HG03442 (cell line): ENCODE data around the gene PRDM8.

Experiments used
- ATAC-seq: cut with Tn5 transposase; IDR thresholded peaks from one replicate; pipeline ENCODE4 v1.9.1; 2021; ENCODE audit warnings: mild to moderate bottlenecking, moderate library complexity; ENCODE audit not compliant: unreplicated experiment

Gene PRDM8

DNA sequence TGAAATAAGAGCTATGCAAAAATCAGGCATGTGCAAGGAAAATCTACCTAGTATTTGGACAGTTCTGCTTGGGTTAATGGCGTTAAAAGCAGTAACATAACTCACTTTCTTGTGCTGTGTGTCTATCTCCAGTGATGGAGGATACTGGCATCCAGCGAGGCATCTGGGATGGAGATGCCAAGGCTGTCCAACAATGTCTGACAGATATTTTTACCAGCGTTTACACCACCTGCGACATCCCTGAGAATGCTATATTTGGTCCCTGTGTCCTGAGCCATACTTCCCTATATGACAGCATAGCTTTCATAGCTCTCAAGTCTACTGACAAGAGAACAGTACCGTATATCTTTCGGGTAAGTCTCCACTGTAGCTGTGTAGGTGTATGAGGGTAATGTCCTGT, 2.6 kb downstream of the PRDM8 start:
- ATAC-seq: no peak

DNA sequence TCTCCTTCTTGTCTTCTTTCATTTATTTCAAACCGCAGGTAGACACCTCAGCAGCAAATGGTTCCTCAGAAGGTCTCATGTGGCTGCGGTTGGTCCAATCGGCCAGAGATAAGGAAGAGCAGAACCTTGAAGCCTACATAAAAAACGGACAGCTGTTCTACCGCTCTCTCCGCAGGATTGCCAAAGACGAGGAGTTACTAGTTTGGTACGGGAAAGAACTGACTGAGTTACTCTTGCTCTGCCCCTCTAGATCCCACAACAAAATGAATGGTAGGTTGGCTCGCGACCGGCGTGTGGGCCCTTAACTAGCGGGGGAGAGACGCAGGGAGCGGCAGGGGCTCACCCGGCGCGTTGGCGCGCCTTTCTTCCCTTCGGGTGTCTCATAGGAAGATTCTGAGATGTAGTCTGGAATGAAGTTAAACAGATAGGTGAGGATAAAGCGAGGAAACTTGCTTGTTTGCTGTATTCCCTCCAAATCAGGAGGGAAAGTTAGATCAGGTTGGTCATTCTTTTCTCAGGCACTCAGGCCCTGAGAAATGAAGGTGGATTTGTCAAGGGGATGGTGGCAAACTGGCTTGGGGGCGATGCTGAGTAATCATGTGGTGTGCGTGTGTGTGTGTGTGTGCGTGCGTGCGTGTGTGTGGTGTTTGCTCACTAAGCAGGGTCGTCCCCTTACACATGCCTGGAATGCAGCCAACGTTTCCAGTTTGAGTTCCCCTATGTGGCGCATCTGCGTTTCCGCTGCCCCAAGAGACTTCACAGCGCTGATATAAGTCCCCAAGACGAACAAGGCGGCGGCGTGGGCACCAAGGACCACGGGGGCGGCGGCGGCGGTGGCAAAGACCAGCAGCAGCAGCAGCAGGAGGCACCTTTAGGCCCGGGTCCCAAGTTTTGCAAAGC, 4.2 kb downstream of the PRDM8 start:
- peak; percentile 19 for ATAC-seq

DNA sequence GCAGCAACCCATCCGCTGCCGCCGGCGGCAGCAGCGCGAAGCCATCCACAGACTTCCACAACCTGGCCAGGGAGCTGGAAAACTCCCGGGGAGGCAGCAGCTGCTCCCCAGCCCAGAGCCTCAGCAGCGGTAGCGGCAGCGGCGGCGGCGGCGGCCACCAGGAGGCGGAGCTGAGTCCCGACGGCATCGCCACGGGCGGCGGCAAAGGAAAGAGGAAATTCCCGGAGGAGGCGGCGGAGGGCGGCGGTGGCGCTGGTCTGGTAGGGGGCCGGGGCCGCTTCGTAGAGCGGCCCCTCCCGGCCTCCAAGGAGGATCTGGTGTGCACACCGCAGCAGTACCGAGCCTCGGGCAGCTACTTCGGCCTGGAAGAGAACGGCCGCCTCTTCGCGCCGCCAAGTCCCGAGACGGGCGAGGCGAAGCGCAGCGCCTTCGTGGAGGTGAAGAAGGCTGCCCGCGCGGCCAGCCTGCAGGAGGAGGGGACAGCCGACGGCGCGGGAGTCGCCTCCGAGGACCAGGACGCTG, 4.9 kb downstream of the PRDM8 start:
- peak; percentile 74 for ATAC-seq

DNA sequence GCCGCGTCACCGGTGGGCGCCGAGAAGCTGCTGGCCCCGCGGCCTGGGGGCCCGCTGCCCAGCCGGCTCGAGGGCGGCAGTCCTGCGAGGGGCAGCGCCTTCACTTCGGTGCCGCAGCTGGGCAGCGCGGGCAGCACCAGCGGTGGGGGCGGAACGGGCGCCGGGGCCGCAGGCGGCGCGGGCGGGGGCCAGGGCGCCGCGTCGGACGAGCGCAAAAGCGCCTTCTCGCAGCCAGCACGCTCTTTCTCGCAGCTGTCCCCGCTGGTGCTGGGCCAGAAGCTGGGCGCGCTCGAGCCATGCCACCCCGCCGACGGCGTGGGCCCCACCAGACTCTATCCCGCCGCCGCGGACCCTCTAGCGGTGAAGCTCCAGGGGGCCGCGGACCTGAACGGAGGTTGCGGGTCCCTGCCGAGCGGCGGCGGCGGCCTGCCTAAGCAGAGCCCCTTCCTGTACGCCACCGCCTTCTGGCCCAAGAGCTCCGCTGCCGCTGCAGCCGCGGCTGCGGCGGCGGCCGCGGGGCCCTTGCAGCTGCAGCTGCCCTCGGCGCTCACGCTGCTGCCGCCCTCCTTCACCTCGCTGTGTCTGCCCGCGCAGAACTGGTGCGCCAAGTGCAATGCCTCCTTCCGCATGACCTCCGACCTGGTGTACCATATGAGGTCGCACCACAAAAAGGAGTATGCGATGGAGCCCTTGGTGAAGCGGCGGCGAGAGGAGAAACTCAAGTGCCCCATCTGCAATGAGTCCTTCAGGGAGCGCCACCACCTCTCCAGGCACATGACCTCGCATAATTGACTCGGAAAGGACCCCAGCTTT, 5.6 kb downstream of the PRDM8 start:
- peak; percentile 34 for ATAC-seq

DNA sequence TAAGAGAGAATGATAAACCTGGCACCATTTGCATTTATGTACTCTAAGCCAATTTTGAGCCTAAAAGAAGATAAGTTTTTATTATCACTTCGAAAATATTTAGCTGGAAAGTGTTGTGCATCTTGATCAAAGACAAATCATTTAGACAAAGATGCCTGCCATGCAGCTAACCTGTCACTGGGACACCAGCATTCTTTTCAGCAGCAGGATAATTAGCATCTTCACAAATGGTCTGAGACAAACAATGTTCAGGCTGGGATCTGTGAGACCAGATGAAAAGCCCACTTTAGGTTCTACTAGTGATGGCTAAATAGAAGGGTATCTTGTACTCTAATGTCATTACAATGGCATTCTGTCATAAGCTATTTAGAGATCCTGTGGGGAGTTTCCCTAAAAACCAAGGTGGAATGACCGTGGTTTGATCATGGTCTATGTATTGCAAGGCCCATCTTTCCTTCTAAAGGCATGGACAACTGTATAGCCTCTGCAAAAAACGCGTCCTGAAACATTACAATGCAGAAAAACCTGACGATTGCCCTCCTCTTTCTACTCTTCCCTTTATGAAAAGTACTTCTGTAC, 7.2 kb downstream of the PRDM8 start:
- ATAC-seq: no peak

DNA sequence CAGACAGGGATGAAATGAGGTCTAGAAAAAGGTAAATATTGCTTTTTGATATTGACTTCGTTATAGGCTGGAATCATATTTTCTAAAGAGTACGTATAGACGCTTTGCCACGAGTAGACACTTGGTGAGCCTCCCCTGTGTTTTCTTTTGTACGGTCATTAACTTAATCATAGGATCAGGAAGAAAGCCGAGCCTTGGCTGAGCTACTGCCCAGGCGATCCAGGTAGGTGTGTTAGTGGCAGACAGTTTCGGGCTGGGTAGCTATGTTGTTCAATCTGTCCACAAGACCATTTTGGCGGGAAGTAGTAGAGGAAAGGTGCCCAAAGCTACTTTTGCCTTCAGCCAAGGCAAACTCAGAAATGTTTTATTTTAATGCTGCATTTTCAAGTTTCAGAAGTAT, 8.8 kb downstream of the PRDM8 start:
- no peak for ATAC-seq

DNA sequence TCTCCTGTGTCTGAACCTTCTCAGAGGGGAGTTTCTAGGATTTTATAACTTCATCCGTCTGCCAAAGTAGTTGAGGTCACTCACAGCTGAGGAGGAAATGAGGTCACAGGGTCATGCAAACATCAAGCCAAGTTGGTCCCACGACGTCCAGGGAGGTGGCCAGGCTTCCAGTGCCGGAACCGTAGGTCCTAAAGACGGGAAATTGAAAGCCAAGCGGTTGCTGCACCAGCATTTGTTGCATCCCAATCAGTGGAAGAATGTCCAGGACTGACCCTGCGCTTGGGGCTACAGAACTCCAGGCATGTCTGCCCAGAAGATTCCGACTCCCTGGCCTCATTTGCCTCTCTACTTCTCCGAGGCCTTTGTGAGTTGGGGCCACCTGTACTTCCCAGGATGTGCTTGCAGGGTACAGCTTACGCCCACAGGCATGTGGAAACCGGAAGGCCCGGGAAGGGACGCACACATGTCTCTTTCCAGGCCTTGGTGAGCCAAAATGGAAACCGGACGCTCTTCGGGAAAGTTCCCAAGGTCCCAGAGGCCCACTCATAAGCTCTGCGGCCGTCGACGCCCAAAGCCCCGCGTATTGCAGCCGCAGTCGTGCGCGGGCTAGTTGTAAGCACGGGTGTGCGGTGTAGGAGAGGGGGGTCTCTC, 9.3 kb downstream of the PRDM8 start:
- no peak for ATAC-seq

DNA sequence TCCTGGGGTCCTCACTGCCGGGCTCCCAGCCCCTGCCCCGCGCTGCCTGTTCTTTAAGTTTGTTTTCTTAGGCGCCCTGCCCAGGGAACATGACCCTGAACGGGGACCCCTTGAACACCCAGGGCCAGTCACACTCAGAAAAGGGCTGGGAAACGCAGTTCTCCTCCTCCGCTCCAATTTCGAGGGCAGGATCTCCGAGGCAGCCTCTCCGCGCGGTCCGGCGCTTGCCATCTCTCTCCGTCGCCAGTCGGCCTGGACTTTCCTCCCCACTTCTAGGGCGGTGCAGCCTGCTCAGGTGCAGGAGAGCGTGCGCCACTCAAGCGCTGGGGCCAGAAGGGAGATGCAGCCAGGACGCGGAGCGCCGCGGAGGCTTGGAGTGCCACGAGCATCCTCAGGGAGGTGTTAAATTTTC, 9.9 kb downstream of the PRDM8 start:
- ATAC-seq: no peak

DNA sequence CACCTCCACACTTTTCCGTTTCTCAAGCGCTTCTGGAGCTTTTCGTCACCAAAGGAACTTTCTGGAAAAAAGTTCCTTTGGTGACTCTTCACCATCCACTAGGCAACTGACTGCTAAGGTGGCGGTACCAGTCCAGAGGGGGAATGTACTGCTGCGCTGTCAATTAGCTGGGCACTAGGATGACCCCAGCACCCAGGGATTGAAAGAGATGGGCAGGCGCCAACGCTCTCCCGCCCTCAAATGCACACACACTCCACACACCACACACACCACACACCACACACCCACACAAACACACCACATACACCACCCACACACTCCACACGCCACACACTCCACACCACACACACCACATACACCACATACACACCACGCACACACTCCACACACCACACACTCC, 10.4 kb downstream of the PRDM8 start:
- no peak for ATAC-seq

DNA sequence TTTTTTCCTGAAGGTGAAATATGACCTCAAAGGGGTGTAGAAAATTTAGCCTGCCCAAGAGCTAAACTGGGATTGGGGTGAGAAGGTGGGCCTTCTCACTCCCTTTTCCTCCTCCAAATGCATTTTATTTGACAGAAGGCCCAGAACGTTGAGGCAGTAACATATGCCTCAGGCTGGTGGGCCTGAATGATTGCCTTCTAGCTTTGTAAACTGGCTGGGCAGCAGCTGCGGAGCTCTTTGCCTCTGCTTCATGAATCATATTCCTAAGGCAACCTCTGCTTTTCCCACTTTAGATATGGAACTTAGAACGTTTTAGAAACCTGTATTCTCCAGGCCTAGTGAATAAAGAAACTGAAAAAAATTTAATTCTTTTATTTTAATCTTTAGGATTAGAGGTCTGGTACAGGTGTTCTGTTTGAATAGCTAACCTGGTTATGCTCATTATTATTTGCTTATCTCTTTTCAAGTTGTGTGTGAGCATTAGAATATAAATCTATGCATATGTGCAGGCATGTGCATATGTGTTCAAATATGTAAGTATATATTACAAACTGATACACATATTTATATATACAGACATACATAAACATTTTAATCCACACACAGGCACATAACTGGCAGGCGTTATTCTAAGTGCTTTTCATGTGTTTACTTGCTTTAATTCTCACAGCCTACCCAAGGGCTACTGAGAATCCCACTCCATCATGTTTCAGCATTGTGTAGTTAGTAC, 11.5 kb downstream of the PRDM8 start:
- no peak for ATAC-seq

DNA sequence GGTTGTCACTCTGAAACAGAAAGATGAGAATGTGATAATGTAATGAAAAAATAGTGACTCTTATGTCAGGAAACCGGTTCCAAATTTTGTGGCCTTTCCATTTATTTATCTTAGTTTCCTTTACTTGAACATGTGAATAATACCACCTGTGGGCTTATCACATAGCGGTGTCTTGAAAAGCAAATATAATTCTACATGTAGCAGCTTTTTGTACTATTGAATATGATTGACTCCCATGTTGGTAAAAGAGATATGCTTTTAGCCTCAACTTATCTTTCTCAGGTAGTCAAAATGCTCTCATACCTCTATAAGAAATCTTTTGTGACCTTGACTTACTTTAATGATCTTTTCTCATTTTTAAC, 12.0 kb downstream of the PRDM8 start:
- no peak for ATAC-seq

DNA sequence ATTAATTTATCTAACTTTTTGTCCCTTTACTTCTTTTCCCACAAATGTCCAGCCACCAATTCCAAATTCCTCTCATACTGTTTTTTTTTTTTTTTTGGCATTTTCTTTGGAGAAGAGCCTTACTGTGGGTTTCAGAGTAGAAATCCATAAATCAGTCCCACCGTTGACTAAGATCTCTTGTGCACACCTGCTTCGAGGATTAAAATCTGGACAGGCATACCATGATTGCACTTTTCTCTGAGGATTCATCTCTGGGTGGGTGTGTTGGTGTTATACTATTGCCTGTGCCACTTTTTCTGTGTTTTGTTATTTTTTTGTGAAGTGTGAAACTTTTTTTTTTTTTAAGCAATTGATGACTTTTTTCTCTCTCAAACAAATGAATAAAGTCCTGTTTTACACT, 13.2 kb downstream of the PRDM8 start:
- no peak for ATAC-seq

DNA sequence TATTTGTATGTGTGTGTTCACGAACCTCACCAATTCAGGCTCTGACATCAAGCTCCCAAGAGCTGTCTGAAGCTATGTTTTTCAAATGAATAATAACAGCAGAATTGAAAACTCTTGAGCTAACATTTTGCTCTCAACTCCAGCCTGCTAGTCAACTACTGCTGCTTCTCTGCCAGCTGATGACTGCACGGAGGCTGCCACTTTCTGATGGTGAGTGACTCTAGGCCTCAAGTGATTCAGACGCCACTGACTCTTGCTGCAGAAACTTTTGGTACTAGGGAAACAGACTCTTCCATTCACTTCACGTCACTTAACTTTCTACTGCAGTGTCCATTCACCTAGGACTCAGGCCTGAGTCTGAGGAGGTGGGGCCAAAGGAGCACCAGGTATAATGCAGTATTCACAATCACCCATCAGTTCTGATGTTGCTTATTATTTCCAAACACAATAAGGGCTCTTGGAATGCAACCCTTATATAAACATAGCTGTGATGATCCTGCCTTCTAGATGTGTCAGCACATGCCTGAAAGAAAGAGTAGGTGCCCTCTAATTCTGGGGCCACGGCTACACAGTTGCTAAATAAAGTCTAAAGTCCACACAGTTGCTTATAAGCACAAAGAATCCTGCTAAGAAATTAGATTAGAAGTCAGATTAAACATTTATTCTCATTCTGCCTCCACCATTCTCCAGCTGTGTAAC, 16.0 kb downstream of the PRDM8 start:
- ATAC-seq: no peak

DNA sequence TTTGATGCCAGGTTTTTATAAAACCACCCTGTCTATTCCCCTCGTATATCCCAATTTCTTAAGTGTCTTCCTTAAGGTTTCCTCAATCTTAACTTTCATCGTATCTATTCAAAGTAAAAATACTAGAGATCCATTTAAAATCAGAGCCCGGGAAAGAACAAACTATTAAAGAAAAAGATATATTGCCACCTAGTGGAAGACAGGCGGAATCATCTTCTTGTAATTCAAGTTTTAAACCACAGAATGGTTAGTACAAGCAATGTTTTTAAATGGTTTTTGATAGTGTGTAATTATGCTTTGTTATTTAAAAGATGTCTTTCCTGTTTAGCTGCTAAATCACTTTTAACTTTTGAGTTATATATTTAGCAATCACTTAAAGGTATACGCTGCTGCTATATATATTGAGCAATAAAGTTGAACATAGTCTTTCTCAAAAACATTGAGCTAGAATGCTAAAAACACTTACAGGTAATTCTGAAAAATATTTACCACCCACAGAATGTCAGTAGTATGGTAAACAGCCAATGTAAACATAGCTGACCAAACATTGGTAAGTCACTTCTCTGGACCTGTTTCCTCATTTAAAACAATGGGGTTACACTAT, 18.2 kb downstream of the PRDM8 start:
- ATAC-seq: no peak

DNA sequence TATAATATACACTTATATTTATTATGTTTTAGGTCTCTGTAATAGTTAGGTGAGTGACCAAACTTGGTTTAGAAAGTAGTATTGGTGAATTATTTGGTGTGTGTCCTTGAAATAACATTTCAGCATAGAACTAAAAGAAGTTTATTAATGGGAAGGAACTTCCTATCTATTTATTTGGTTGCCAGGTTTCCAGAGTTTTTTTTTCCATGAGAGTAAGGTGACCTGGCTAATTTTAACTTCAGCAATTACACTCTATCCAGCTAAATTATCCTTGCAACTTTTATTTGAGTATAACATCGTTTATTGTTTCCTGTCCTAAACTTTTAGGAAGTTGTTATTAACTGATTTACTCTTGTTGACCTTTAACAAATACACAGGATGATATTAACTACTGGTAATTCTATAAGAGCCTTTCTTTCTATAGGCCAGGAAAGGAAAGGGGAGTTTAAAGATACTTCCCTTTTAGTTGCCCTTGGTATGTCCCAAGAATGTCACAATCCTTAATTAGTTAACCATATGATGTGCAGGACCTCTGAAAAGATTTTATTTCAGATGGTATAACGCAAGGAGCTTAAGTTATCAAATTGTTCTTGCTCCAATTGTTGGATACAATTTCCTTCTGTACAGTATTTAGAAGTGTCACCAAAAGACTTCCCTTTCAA, 18.9 kb downstream of the PRDM8 start:
- ATAC-seq: no peak

DNA sequence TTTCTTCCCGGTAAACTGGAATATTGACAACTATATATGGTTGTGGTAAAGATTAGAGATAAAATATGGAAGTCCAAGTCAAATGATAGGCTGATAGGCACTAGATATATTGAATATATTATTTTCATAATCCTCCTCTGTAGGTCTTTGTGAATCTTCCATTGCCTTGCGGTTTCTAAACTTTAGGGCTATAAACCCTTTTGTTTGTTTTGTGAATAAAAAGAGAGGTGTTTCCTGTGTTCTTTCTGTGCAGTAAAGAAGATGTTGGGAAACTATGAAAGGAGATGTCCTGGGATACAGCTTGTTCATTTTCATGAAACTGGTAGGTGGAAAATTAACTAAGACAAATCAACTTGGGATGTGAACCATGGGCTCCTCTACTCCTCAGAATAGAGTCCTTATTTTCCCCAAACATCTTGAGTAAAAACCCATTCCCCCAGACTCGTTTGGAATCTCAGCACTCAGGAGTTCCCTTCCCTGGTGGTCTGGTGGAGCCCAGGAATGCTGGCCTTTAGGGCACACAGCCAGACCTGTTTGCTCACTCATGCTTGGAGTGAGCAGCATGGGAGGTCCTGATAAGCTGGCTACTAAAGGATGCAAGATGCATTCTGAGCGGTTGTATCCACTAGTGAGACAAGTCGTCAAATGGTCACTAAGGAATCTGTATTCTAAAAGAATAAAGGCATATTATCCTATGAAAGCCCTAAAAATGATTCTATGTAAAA, 22.2 kb downstream of the PRDM8 start:
- no peak for ATAC-seq

DNA sequence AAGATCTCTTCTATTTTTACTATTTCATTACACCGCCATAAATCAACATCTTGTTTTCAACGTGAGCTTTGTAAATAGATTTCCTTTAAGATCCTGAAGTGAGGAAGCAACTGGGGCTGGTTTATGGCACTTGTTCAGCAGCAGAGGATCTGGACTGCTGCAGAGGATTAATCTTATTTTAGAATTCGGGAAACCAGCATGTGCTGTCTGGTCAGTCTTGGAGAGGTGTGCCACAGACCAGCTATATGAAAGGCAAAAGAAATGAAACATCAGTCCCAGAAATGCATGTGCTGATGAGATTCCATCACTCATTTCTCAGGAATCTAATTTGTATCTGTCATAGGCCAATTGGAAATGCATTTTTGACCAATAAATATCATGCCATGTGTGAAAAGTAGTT, 23.4 kb downstream of the PRDM8 start:
- no peak for ATAC-seq

DNA sequence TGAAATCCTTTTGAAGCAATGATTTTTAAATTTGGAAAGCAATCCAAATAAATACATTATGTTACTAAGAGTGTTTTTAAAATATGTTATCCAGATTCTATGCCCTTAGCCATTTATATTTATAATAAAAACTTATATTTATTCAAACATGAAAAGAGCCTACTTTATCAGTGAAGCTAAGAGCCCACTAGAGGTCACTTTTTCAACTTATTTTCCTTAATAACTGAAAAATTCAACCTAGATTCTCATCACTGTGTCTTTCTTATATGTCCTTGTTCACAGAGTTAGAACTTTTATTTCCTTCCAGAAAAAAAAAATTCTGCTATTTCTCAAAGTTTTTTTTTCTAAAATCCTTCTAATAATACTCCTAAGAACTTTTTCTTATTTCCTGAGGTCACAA, 23.9 kb downstream of the PRDM8 start:
- ATAC-seq: no peak
